GM18868 (cell line): ENCODE measurements around the gene POLG.

Experiments
- ATAC-seq: cut with Tn5 transposase; IDR thresholded peaks from one replicate; pipeline ENCODE4 v1.9.1; 2021; ENCODE audit warnings: mild to moderate bottlenecking, moderate library complexity; ENCODE audit not compliant: unreplicated experiment

POLG gene

DNA sequence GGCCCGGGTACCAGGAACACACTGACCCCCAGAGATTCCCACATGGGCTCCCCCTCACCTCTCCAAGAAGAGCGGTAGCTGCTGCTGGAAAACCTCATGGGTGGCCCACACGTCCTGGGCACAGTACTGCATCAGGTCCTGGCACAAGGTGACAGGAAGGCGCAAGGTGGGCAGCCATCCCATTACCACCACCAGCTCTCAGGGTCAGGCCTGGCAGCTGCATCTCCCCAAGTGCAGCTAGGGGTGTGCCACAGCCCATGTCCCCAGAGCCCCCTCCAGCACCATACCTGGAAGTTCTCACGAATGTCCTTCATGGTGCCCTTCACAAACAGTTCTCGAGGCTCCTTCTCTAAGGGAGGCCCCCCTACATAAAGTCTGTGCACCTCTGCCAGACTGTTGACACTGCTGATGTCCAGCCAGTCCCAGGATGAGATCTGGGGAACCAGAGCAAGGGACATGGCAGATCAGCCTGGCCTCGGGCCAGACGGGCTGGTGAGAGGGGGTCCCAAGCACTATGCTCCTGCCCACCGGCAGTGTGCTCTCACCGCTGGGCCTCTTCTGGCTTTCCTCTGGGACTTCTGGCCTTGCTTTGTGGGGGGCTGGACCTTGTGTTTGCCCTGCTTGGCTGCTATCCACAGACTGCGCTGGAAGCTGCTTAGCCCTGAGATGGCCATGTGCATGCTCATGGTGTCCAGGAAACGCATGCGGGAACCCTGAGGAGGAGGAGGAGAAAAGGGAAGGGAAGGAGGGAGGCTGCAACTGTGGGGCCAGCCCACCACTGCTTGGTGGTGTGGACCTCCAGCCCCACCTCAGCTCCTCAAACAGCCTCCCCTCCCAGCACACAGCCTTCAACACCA is 6.0 kb downstream of the POLG start:
- no peak for ATAC-seq

- no peak for ATAC-seq
Measured at GRCh38 chr15:89327113-89327512, 7.5 kb downstream of the POLG start.

GRCh38 chr15:89326316-89326715 is 8.3 kb downstream of the POLG start:
- ATAC-seq = no peak

GRCh38 chr15:89325039-89325803 is 9.4 kb downstream of the POLG start:
- no peak for ATAC-seq

DNA sequence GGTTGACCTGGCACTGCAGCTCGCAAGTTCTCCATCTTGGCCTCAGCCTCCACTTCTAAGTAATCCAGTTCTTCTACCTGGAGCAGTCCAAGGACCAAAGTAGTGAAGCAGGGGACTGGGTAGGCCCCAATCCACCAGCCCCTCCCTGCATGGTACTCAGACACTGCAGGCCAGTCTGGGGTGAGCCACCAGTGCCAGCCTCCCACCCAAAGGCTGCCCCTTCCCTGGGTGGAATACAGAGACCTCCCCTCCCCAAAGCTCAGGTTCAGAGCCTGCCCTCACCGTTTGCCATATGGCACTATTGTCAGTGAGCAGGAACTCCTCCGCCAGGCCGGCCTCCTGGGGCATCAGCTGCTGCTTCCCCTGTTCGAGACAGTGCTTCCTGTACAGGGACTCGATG is 10.8 kb downstream of the POLG start:
- ATAC-seq = no peak

- no peak for ATAC-seq
Measured at GRCh38 chr15:89322822-89323221, 11.8 kb downstream of the POLG start.

DNA sequence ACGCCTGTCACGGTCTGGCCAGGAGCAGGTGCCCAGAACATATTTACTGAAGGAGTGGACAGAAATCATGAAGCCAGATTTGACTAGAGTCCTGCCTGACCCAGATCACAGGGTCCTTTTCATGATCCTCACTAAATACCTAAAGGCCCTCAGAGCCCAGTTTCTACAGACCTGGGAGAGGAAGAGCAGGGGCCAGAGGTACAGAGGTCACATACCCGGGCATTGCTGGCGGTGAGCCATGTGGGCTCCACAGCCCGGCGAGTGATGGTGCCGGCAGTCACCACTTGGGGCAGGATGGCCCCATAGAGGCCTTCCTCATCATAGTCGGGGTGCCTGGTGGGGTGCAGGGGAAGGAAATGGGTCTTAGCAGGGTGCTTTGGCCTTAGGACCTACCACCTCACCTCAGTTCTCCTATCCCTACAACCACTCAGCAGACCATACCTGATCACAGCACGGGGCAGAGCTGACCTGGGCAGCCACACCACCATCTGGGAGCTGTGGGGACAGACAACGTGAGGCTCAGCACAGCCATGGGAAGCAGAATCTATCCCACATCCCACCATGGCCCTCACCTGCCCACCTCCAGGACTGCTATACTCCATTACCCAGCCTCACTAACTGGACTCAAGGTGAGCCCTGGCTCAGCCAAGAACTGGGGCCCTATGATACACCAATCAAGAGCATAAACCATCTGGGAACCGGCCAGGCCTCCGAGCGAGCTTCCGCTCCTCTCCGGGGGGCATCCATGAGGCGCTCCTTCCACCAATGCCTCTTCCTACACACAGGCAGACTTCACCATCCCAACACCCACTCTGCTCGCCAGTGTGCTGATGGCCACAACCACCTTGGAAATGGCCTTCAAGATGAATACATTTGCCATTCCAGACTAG is 12.9 kb downstream of the POLG start:
- ATAC-seq = no peak

DNA sequence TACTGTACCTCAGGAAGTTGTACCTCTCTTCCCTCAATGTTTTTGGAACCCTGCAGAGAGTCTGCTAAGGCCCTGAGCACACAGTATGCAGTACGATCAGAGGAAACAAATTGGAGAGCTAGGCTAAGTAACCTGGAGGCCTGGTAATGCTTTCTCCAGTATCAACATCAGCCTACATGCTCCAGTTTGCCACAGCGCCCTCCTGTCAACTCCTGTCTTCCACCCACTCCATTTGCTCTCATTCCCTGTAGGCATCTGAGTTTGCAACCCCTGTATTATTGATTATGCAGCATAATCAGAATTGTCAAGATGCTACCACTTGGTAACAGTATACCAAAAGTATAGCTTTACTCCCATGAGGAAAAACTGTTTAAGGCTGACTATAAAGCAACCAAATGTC is 14.4 kb downstream of the POLG start:
- no peak for ATAC-seq

- no peak for ATAC-seq
Measured at GRCh38 chr15:89319678-89320077, 14.9 kb downstream of the POLG start.

GRCh38 chr15:89317186-89317720 is 17.4 kb downstream of the POLG start:
- ATAC-seq = no peak

DNA sequence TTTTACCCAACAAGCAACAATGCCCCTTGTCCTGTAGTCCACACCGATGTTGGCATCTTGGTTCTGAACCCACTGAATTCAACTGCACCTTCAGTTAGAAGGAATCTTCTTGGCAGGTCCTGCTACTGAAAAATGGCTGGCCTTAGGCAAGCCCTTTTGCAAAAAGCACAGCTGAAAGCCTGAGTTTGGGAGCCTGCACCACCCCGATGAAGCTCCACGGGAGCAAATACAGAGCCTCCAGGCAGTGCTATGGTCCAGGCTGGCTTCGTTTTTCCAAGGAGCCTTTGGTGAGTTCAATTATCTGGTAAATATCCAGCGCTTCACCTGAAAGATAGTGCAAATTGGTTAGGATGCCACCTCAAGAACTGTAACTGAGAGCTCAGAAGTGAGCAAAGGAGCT is 18.1 kb downstream of the POLG start:
- no peak for ATAC-seq

GRCh38 chr15:89315375-89315929 is 19.2 kb downstream of the POLG start:
- no peak for ATAC-seq

DNA sequence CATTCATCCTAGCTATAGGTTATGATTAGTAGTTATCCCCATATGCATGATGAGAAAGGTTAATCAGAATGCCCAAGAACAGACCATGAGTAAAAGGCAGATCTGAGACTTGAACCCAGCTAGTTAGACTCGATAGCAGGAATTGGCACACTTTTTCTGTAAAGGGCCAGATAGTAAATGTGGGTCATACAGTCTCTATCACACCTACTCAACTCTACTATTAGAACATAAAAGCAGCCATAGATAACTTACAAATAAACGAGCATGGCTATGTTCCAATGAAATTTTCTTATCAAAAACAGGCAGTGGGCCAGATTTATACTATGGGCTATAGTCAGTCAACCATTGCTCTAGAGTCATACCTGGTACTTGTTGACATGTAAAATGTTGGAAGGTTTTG is 24.6 kb downstream of the POLG start:
- ATAC-seq = no peak

GRCh38 chr15:89308236-89308635 is 26.4 kb downstream of the POLG start:
- ATAC-seq = no peak

DNA sequence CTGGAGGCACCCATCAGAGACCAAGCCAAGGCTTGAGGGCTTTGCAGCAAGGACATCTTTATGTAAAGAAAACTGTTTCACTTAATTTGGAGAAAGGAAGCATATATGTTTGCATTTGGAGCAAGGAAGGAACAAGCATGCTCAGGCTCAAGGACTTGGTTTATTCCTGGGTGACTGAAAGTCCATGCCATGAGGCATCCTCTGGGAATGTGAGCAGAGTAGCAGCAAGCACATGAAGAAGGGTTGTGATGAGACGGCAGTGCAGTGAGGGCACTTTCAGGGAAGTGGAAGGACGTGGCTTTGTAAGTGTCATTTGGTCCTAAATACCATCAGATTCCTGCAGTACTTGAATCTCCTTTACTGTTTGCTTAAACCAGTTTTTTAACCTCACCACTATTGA is 26.8 kb downstream of the POLG start:
- no peak for ATAC-seq

- no peak for ATAC-seq
Measured at GRCh38 chr15:89307046-89307587, 27.5 kb downstream of the POLG start.

- no peak for ATAC-seq
Measured at GRCh38 chr15:89305395-89305794, 29.2 kb downstream of the POLG start.

GRCh38 chr15:89303986-89304385 is 30.6 kb downstream of the POLG start:
- no peak for ATAC-seq

- no peak for ATAC-seq
Measured at GRCh38 chr15:89301304-89302089, 33.1 kb downstream of the POLG start.

- ATAC-seq = no peak
Measured at GRCh38 chr15:89299896-89300295, 34.7 kb downstream of the POLG start.
